Astrocyte (in vitro differentiated cells and primary cell): ENCODE data around the gene STIM1.

Experiments
- EZH2 ChIP-seq: IDR thresholded peaks from 2 replicates; pipeline ENCODE4 v1.6.1; 2012; ENCODE audit warnings: mild to moderate bottlenecking, low read length, inconsistent platforms; ENCODE audit not compliant: insufficient read depth
- TF ChIP-seq, protein P1 (sequence below): IDR thresholded peaks from 2 replicates; pipeline ENCODE4 v1.5.1; 2011; ENCODE audit warnings: low read depth, mild to moderate bottlenecking, inconsistent platforms, low read length, moderate library complexity; ENCODE audit not compliant: insufficient read depth

DNA sequence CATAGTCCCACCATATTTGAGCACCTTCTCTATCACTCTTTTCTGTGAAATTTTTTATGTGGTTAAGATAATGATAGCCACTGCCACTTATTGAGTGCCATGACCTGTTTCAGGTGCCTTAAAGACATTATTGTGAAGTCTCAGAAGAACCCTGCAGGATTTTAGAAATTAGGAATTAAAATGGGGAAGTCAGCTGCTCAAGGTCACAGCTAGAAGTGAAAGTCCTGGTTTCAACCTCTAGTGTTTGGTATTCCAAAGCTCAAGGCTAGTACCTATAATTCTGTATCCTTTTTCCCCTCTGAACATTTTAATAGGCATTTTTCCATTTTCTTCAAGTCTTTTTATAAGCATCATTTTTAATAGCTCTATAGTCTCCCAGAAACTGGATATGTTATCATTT lies 230.1 kb downstream of the STIM1 start:
- TF ChIP-seq EZH2, result no peak
- TF ChIP-seq, protein P1, sequence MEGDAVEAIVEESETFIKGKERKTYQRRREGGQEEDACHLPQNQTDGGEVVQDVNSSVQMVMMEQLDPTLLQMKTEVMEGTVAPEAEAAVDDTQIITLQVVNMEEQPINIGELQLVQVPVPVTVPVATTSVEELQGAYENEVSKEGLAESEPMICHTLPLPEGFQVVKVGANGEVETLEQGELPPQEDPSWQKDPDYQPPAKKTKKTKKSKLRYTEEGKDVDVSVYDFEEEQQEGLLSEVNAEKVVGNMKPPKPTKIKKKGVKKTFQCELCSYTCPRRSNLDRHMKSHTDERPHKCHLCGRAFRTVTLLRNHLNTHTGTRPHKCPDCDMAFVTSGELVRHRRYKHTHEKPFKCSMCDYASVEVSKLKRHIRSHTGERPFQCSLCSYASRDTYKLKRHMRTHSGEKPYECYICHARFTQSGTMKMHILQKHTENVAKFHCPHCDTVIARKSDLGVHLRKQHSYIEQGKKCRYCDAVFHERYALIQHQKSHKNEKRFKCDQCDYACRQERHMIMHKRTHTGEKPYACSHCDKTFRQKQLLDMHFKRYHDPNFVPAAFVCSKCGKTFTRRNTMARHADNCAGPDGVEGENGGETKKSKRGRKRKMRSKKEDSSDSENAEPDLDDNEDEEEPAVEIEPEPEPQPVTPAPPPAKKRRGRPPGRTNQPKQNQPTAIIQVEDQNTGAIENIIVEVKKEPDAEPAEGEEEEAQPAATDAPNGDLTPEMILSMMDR, result no peak
